RWPE1 (cell line): Measurements from ENCODE around the gene VGLL4.
"Not testable (repeated sequence)": the region's sequence is repeated elsewhere in the genome, so short reads cannot be mapped to it uniquely, and the experiment has no call there.

Experiments
- CTCF ChIA-PET: fragments of 350-600 bp; sonication (Branson Sonifier 250); formaldehyde crosslinking; extraction: SDS; loops from one replicate; lab custom pipeline; 2021; lab: Yijun Ruan, JAX
- POLR2A ChIA-PET: fragments of 400-600 bp; formaldehyde crosslinking; extraction: SDS; loops from one replicate; lab custom pipeline; 2020; ENCODE audit warnings: antibody characterized with exemption; ENCODE audit not compliant: low non-redundant PET; lab: Yijun Ruan, JAX
- DNase-seq: peaks from one replicate; pipeline ENCODE4 v3.0.0; 2012; ENCODE audit warnings: low spot score
- H3K27ac ChIP-seq: fragments of 450-650 bp; 2 replicates; pipeline ENCODE4 v1.5.1; 2017
- TF ChIP-seq, protein P1 (sequence below): fragments of 450-650 bp; conservative IDR thresholded peaks from 2 replicates; pipeline ENCODE4 v1.5.1; 2017; ENCODE audit warnings: low read depth, mild to moderate bottlenecking

Gene VGLL4, protein sequence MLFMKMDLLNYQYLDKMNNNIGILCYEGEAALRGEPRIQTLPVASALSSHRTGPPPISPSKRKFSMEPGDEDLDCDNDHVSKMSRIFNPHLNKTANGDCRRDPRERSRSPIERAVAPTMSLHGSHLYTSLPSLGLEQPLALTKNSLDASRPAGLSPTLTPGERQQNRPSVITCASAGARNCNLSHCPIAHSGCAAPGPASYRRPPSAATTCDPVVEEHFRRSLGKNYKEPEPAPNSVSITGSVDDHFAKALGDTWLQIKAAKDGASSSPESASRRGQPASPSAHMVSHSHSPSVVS

DNA sequence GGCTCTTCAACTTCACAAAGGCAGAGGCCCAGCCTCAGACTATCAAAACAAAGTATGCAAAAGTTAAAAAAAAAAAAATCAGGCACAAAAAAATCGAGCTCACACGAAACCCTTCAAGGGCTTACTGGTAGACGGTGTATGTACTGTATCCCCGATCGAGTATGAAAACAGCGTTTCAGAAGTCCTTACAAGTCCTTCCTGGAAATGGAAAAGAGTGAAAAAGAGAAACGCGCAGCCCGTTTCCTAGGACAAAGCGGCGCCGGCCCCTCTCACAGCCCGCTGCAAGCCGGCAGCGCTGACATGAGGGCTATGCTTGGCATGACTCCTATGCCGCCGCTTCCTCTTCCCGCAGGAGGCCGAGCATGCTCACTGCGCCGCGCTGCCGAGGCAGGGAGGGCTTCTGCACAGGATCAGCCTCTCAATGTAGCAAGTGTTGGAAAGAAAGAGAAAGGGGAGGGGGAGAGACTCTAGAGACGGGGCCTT lies at the start of gene VGLL4:
VGLL4 (minus strand) TSS at position 311 of the 483 bp plus-strand sequence. CDS start 397 bp downstream, outside the sequence.
- H3K27ac ChIP-seq, result peak within 1 kb of the TSS; percentile 98
- peak; percentile 66 for DNase-seq
- CTCF ChIA-PET, result interaction anchor here (0.7 kb wide), 1 partner anchor 265 kb away, joined by 3 read pairs; no protein-coding TSS in a partner anchor
- TF ChIP-seq, protein P1, sequence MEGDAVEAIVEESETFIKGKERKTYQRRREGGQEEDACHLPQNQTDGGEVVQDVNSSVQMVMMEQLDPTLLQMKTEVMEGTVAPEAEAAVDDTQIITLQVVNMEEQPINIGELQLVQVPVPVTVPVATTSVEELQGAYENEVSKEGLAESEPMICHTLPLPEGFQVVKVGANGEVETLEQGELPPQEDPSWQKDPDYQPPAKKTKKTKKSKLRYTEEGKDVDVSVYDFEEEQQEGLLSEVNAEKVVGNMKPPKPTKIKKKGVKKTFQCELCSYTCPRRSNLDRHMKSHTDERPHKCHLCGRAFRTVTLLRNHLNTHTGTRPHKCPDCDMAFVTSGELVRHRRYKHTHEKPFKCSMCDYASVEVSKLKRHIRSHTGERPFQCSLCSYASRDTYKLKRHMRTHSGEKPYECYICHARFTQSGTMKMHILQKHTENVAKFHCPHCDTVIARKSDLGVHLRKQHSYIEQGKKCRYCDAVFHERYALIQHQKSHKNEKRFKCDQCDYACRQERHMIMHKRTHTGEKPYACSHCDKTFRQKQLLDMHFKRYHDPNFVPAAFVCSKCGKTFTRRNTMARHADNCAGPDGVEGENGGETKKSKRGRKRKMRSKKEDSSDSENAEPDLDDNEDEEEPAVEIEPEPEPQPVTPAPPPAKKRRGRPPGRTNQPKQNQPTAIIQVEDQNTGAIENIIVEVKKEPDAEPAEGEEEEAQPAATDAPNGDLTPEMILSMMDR, result 0 out of 2 replicates have a peak, but pooled peaks have one; percentile 9
- POLR2A ChIA-PET, result no interaction called here

- DNase-seq, result no peak
- no peak overlapping the region for H3K27ac ChIP-seq
- POLR2A ChIA-PET, result no interaction called here
- CTCF ChIA-PET, result no interaction called here
- TF ChIP-seq, protein P1, result no peak
Observed at GRCh38 chr3:11692532-11692813, 48.8 kb upstream of the VGLL4 start.

DNA sequence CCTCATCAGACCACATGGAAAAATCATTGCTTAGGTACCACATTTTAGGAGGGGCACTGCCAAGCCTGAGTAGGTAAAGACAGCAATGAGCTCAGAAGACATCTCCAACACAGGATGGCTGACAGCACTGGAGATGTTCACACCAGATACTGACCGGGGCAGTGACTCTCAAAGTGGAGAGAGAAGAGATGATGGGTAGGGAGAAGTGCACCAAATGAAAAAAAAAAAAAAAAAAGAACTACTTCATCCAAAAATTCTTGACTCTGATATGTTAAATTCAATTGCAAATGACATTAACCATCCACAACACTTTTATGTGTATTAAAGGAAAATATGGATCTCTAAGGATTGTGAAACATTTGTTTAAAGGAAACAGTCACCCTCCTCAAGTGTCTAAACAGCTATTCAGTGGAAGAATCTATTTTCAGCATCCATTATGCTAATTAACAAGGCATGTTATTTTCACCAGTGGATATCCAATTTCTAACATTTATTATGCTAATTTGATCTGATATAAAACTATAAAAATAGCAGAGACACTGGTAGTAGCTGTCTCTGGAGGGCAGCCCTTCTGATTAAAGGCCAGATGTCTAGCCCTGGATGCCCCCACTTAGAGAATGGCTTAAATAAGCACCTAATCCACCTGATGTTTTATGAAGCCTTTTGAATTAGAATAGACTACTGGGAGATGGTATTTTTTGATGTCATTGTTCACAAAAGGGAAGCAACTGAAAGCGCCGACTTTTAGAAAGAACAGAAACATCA lies 48.2 kb upstream of the VGLL4 start:
- no peak for DNase-seq
- ChIA-PET POLR2A (no interaction called here), CTCF (interaction anchor here (0.7 kb wide), 2 partner anchors 45 to 355 kb away, joined by 3 read pairs; no protein-coding TSS in a partner anchor)
- H3K27ac ChIP-seq, result peak overlapping the region; percentile 62
- TF ChIP-seq, protein P1, result no peak

DNA sequence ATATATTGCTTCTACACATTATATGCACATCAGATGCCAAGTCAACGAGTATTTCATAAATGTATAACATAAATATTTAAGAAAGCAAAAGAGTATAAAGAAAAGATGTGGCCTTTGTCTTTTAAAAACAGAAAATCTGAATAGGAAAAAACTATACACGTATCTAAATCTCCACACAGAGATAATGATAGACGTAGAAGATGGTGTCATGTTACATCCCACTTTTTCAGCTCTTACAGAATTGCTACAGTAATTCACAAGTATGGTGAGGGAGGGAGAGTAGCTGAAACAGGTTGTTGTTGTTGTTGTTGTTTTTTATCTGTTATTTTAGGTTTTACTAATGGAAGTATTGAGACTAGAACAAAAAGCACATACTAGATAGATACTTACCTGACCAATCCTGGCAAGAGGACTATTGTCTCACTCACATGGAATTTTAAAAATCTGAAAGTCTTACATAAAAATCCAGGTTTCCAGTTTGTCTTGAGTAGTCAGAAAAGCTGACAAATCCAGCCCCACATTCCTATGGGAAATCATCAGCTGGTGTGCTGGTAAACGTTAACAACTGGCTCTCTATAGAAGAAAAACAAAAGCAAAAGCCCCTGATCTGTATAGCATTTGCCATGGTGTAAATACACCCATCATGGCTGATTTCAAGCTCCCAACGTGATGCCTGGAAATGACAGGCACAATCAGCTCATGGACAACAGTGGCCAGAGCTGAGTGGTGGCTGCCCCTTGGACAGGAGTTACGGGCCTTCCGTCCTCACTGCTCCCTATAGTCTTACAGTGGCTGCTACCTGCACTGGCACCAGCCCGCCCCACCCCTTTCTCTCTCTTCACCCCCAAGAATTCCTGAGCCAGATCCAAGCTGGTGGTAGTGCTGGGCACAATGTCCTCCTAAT lies 47.4 kb upstream of the VGLL4 start:
- DNase-seq, result peak; percentile 40
- POLR2A ChIA-PET, result interaction anchor here (0.6 kb wide), 1 partner anchor 313 kb away, joined by 5 read pairs; no protein-coding TSS in a partner anchor

GRCh38 chr3:11689749-11690148 lies 46.0 kb upstream of the VGLL4 start:
- no peak overlapping the region for H3K27ac ChIP-seq
- CTCF ChIA-PET, result no interaction called here
- DNase-seq, result no peak
- POLR2A ChIA-PET, result no interaction called here
- TF ChIP-seq, protein P1, result no peak

More for the DNA sequence above, 47.4 kb upstream of the VGLL4 start:
- TF ChIP-seq, protein P1, result no peak
- H3K27ac ChIP-seq, result peak overlapping the region; percentile 62
- CTCF ChIA-PET, result interaction anchor here (0.7 kb wide), 2 partner anchors 46 to 356 kb away, joined by 3 read pairs; no protein-coding TSS in a partner anchor

GRCh38 chr3:11684980-11685379 lies 41.3 kb upstream of the VGLL4 start:
- DNase-seq, POLR2A ChIA-PET, H3K27ac ChIP-seq, CTCF ChIA-PET: not testable (repeated sequence)
